Neural progenitor cell (in vitro differentiated cells): Measurements from ENCODE around the gene CXCR2. TPM values are rescaled to one million over a fixed set of nuclear protein-coding genes. Genes with fewer than 3 reads are reported as not detected.

ENCODE experiments used
- DNase-seq: peaks from one replicate; pipeline ENCODE4 v3.0.0-alpha.2; 2016; ENCODE audit warnings: low spot score
- H2AFZ ChIP-seq: fragments of 200-600 bp; sonication (generic); replicated peaks from 2 replicates; pipeline ENCODE4 v1.6.1; 2016; ENCODE audit warnings: antibody characterized with exemption
- H3F3A ChIP-seq: fragments of 200-600 bp; sonication (generic); 2 replicates; pipeline ENCODE4 v1.6.1; 2016; ENCODE audit warnings: antibody characterized with exemption, low read depth
- H3K27ac ChIP-seq: fragments of 200-600 bp; sonication (generic); 2 replicates; pipeline ENCODE4 v1.5.1; 2016; ENCODE audit warnings: mild to moderate bottlenecking
- H3K27me3 ChIP-seq: fragments of 200-600 bp; sonication (generic); 2 replicates; pipeline ENCODE4 v1.6.1; 2016; ENCODE audit warnings: mild to moderate bottlenecking, moderate library complexity
- H3K36me3 ChIP-seq: fragments of 200-600 bp; sonication (generic); 2 replicates; pipeline ENCODE4 v1.5.1; 2016
- H3K4me1 ChIP-seq: fragments of 200-600 bp; sonication (generic); 2 replicates; pipeline ENCODE4 v1.6.1; 2016; ENCODE audit warnings: mixed run types
- H3K4me2 ChIP-seq: fragments of 200-600 bp; sonication (generic); 2 replicates; pipeline ENCODE4 v1.6.1; 2016
- H3K4me3 ChIP-seq: fragments of 200-600 bp; sonication (generic); 2 replicates; pipeline ENCODE4 v1.5.1; 2016
- H3K79me2 ChIP-seq: fragments of 200-600 bp; sonication (generic); 2 replicates; pipeline ENCODE4 v1.6.1; 2016; ENCODE audit warnings: low read depth
- H3K9ac ChIP-seq: fragments of 200-600 bp; sonication (generic); 2 replicates; pipeline ENCODE4 v1.6.1; 2016
- H3K9me3 ChIP-seq: fragments of 200-600 bp; sonication (generic); 2 replicates; pipeline ENCODE4 v1.5.1; 2016; ENCODE audit warnings: low read depth
- H4K20me1 ChIP-seq: fragments of 200-600 bp; sonication (generic); 2 replicates; pipeline ENCODE4 v1.6.1; 2016; ENCODE audit warnings: low read depth
- H3K27ac Mint-ChIP-seq: 3 replicates; pipeline ENCODE4 v1.8.0; 2021; ENCODE audit warnings: mixed read lengths
- H3K27me3 Mint-ChIP-seq: 2 replicates; pipeline ENCODE4 v1.8.0; 2022; ENCODE audit warnings: low read depth, mild to moderate bottlenecking, inconsistent platforms, moderate library complexity, mixed read lengths; ENCODE audit not compliant: insufficient read depth
- H3K36me3 Mint-ChIP-seq: 3 replicates; pipeline ENCODE4 v1.8.0; 2021; ENCODE audit warnings: mixed read lengths
- H3K4me1 Mint-ChIP-seq: 3 replicates; pipeline ENCODE4 v1.8.0; 2021; ENCODE audit warnings: mixed read lengths
- H3K4me3 Mint-ChIP-seq: 3 replicates; pipeline ENCODE4 v1.8.0; 2021; ENCODE audit warnings: mild to moderate bottlenecking, moderate library complexity, mixed read lengths
- H3K9me3 Mint-ChIP-seq: 3 replicates; pipeline ENCODE4 v1.8.0; 2020; ENCODE audit warnings: mixed read lengths
- CTCF ChIP-seq: fragments of 200-600 bp; sonication (generic); IDR thresholded peaks from 2 replicates; pipeline ENCODE4 v1.5.1; 2017; ENCODE audit warnings: antibody characterized with exemption, mild to moderate bottlenecking
- EZH2 ChIP-seq: fragments of 200-600 bp; sonication (generic); IDR thresholded peaks from 2 replicates; pipeline ENCODE4 v1.6.1; 2017; ENCODE audit warnings: antibody characterized with exemption, mild to moderate bottlenecking, moderate library complexity
- EZH2phosphoT487 ChIP-seq: fragments of 200-600 bp; sonication (generic); IDR thresholded peaks from 2 replicates; pipeline ENCODE4 v1.6.1; 2017; ENCODE audit warnings: antibody characterized with exemption
- total RNA-seq: library from RNA; depleted of rRNA; stranded (reverse); fragments of >200 nt; gene quantifications from 2 replicates; pipeline ENCODE4 v1.2.3, GENCODE V29; 2015; ENCODE audit warnings: low replicate concordance

Gene CXCR2
- total RNA-seq, 1 donor from 2014 or later, result not detected

- H3K4me2 ChIP-seq, result no peak overlapping the region
- H3K4me1 ChIP-seq, result peaks cover 22% of the 10 kb centered on the region
- H3K4me3 Mint-ChIP-seq, result no peak overlapping the region
These were observed 1.8 kb upstream of the CXCR2 start for GRCh38 chr2:218123986-218124385.

GRCh38 chr2:218125095-218125494 lies 733 bp upstream of the CXCR2 start:
- H3K36me3 ChIP-seq, result no peaks in the 10 kb centered on the region
- H3F3A ChIP-seq, result peaks cover 7% of the 10 kb centered on the region
- peaks cover 15% of the 10 kb centered on the region for H3K9me3 Mint-ChIP-seq
- H3K9ac ChIP-seq, result no peak overlapping the region
- H3K27me3 ChIP-seq, result no peaks in the 10 kb centered on the region
- H3K4me2 ChIP-seq, result no peak overlapping the region
- H3K4me3 ChIP-seq, result no peak overlapping the region
- H4K20me1 ChIP-seq, result no peaks in the 10 kb centered on the region
- peaks cover 2% of the 10 kb centered on the region for H3K36me3 Mint-ChIP-seq
- no peaks in the 10 kb centered on the region for H3K79me2 ChIP-seq
- peaks cover 12% of the 10 kb centered on the region for H3K9me3 ChIP-seq
- no peak overlapping the region for H3K27ac Mint-ChIP-seq
- H3K4me3 Mint-ChIP-seq, result no peak overlapping the region
- TF ChIP-seq EZH2phosphoT487, result no peak
- TF ChIP-seq EZH2, result no peak
- TF ChIP-seq CTCF, result no peak
- no peak for DNase-seq
- H2AFZ ChIP-seq, result peak overlapping the region; percentile 63
- peaks cover 11% of the 10 kb centered on the region for H3K4me1 Mint-ChIP-seq
- peaks cover 6% of the 10 kb centered on the region for H3K27me3 Mint-ChIP-seq
- peaks cover 22% of the 10 kb centered on the region for H3K4me1 ChIP-seq
- H3K27ac ChIP-seq, result no peak overlapping the region

More at GRCh38 chr2:218123986-218124385, 1.8 kb upstream of the CXCR2 start:
- H3K4me1 Mint-ChIP-seq, result peaks cover 11% of the 10 kb centered on the region
- peaks cover 6% of the 10 kb centered on the region for H3K27me3 Mint-ChIP-seq
- H3K9me3 ChIP-seq, result peaks cover 12% of the 10 kb centered on the region
- DNase-seq, result no peak
- no peaks in the 10 kb centered on the region for H3K27me3 ChIP-seq
- no peaks in the 10 kb centered on the region for H3K36me3 ChIP-seq
- H3K79me2 ChIP-seq, result no peaks in the 10 kb centered on the region
- no peak overlapping the region for H3K9ac ChIP-seq
- no peak overlapping the region for H3K4me3 ChIP-seq
- peaks cover 7% of the 10 kb centered on the region for H3F3A ChIP-seq
- no peak overlapping the region for H2AFZ ChIP-seq
- H4K20me1 ChIP-seq, result no peaks in the 10 kb centered on the region
- peaks cover 2% of the 10 kb centered on the region for H3K36me3 Mint-ChIP-seq
- H3K27ac ChIP-seq, result no peak overlapping the region
- H3K27ac Mint-ChIP-seq, result no peak overlapping the region
- peaks cover 15% of the 10 kb centered on the region for H3K9me3 Mint-ChIP-seq
- TF ChIP-seq EZH2phosphoT487, result no peak
- no peak for TF ChIP-seq EZH2
- TF ChIP-seq CTCF, result no peak

GRCh38 chr2:218127929-218128455 lies 2.2 kb downstream of the CXCR2 start:
- Histone ChIP-seq H3K4me2 (no peak overlapping the region), H3K27ac (no peak overlapping the region), H3K27me3 (no peaks in the 10 kb centered on the region), H3F3A (peaks cover 7% of the 10 kb centered on the region), H2AFZ (no peak overlapping the region), H3K36me3 (no peaks in the 10 kb centered on the region), H3K9ac (no peak overlapping the region), H4K20me1 (no peaks in the 10 kb centered on the region), H3K79me2 (no peaks in the 10 kb centered on the region), H3K9me3 (no peaks in the 10 kb centered on the region), H3K4me1 (peaks cover 22% of the 10 kb centered on the region), H3K4me3 (no peak overlapping the region)
- peaks cover 11% of the 10 kb centered on the region for H3K4me1 Mint-ChIP-seq
- no peak overlapping the region for H3K27ac Mint-ChIP-seq
- DNase-seq, result no peak
- TF ChIP-seq CTCF (no peak), EZH2phosphoT487 (no peak), EZH2 (no peak)
- peaks cover 6% of the 10 kb centered on the region for H3K27me3 Mint-ChIP-seq
- no peaks in the 10 kb centered on the region for H3K9me3 Mint-ChIP-seq
- no peaks in the 10 kb centered on the region for H3K36me3 Mint-ChIP-seq
- no peak overlapping the region for H3K4me3 Mint-ChIP-seq
